Transverse colon (tissue), 4 donors: ENCODE results near the gene CDHR3.

Experiments used
- CTCF ChIP-seq, 5 experiments: fragments of 200-600 bp in 3 of 5; fragments of 450-650 bp in 2 of 5; sonication (generic) in 3 of 5; IDR thresholded peaks; 1 replicate in 2 of 5; 2 replicates in 3 of 5; pipeline ENCODE4 v1.5.1; 2016 to 2017; ENCODE audit warnings: antibody characterized with exemption in 5 of 5, inconsistent platforms in 3 of 5, mild to moderate bottlenecking in 2 of 5, moderate library complexity in 1 of 5
- POLR2AphosphoS5 ChIP-seq, 3 donors: sonication (generic); formaldehyde crosslinking; IDR thresholded peaks; one replicate each; pipeline ENCODE4 v1.6.1; 2016; ENCODE audit warnings: antibody characterized with exemption in 3 of 3

GRCh38 chr7:106012184-106012583, 49.1 kb downstream of the CDHR3 start:
- TF ChIP-seq POLR2AphosphoS5 (IDR thresholded peaks at IDR 0.05) (no peak), CTCF (IDR thresholded peaks at IDR 0.05) (no peak)
